Dermis blood vessel endothelial cell (primary cell): Measurements from ENCODE around the gene CHP1. TPM values are rescaled to one million over a fixed set of nuclear protein-coding genes. Genes with fewer than 3 reads are reported as not detected.
"Not testable (repeated sequence)": the region's sequence is repeated elsewhere in the genome, so short reads cannot be mapped to it uniquely, and the experiment has no call there.

Experiments
- DNase-seq: peaks from one replicate; pipeline ENCODE4 v3.0.0; 2010
- total RNA-seq: library from RNA; depleted of rRNA; stranded (reverse); fragments of >200 nt; gene quantifications from 2 replicates; pipeline ENCODE4 v1.2.3, GENCODE V29; 2014

Gene CHP1
- total RNA-seq, 1 donor from 2014 or later = 73.3 TPM

GRCh38 chr15:41292521-41292920 lies 61.5 kb downstream of the CHP1 start:
- no peak for DNase-seq

- not testable (repeated sequence) for DNase-seq
These were observed 70.1 kb downstream of the CHP1 start for GRCh38 chr15:41301139-41301538.

- no peak for DNase-seq
These were observed 70.5 kb downstream of the CHP1 start for GRCh38 chr15:41301587-41301986.

GRCh38 chr15:41304149-41304770 lies 73.2 kb downstream of the CHP1 start:
- DNase-seq = no peak

GRCh38 chr15:41307679-41308078 lies 76.6 kb downstream of the CHP1 start:
- DNase-seq = no peak

GRCh38 chr15:41309226-41309905 lies 78.3 kb downstream of the CHP1 start:
- no peak for DNase-seq

GRCh38 chr15:41320805-41321330 lies 89.8 kb downstream of the CHP1 start:
- not testable (repeated sequence) for DNase-seq

- no peak for DNase-seq
These were observed 92.5 kb downstream of the CHP1 start for GRCh38 chr15:41323611-41324010.

GRCh38 chr15:41331281-41331680 lies 100.2 kb downstream of the CHP1 start:
- no peak for DNase-seq

Other genes starting within 250 kb of the CHP1 start
- gene INO80, start 115.0 kb upstream of the CHP1 start, total RNA-seq = 26.2 and 40.4 TPM in 2 replicates
- gene EXD1, start 511 bp upstream of the CHP1 start, total RNA-seq = not detected in 2 replicates
- 3.6 and 14.1 TPM in 2 replicates for gene OIP5, start 101.3 kb downstream of the CHP1 start, total RNA-seq
- 39.0 and 113 TPM in 2 replicates for gene NUSAP1, start 101.6 kb downstream of the CHP1 start, total RNA-seq
- gene NDUFAF1, start 171.2 kb downstream of the CHP1 start, total RNA-seq = 20.3 and 22.6 TPM in 2 replicates
- 25.4 and 25.9 TPM in 2 replicates for gene RTF1, start 185.8 kb downstream of the CHP1 start, total RNA-seq